OCI-LY7 (cell line): Measurements from ENCODE around the gene CNTN6. TPM values are rescaled to one million over a fixed set of nuclear protein-coding genes. Genes with fewer than 3 reads are reported as not detected.

Experiments used
- BruUV-seq: library from RNA; stranded (reverse); fragments of 400-500 nt; replicated peaks from 2 replicates; lab custom pipeline; 2021; lab: Mats Ljungman, UMichigan
- CTCF ChIA-PET: fragments of 300-600 bp; sonication (Branson Sonifier 250); formaldehyde crosslinking; loops from one replicate; lab custom pipeline; 2022; ENCODE audit warnings: antibody characterized with exemption; ENCODE audit not compliant: unreplicated experiment; lab: Charles Lee
- POLR2A ChIA-PET: fragments of 300-600 bp; sonication (Branson Sonifier 250); formaldehyde crosslinking; loops from one replicate; lab custom pipeline; 2022; ENCODE audit warnings: antibody characterized with exemption; lab: Charles Lee
- DNase-seq: peaks from one replicate; pipeline ENCODE4 v3.0.0-alpha.2; 2015; ENCODE audit warnings: low spot score
- H2AFZ ChIP-seq: fragments of 200-600 bp; sonication (generic), shearing (Covaris generic); 2 replicates; pipeline ENCODE4 v1.6.1; 2014; ENCODE audit warnings: mild to moderate bottlenecking, antibody characterized with exemption, low read length, moderate library complexity
- H3K27ac ChIP-seq: fragments of 200-600 bp; sonication (generic); 2 replicates; pipeline ENCODE4 v1.5.1; 2014; ENCODE audit warnings: mixed run types, low read depth, mild to moderate bottlenecking, moderate library complexity, low read length, inconsistent platforms; ENCODE audit not compliant: poor library complexity, severe bottlenecking
- H3K36me3 ChIP-seq: fragments of 200-600 bp; sonication (generic); 2 replicates; pipeline ENCODE4 v1.6.1; 2014; ENCODE audit warnings: mild to moderate bottlenecking, antibody characterized with exemption, low read length, moderate library complexity, mixed read lengths; ENCODE audit not compliant: insufficient read depth
- H3K4me1 ChIP-seq: fragments of 200-600 bp; sonication (generic); 2 replicates; pipeline ENCODE4 v1.5.1; 2014; ENCODE audit warnings: mild to moderate bottlenecking, low read length; ENCODE audit not compliant: insufficient read depth, poor library complexity, severe bottlenecking
- H3K4me2 ChIP-seq: fragments of 200-600 bp; sonication (generic); 2 replicates; pipeline ENCODE4 v1.6.1; 2014; ENCODE audit warnings: mild to moderate bottlenecking, low read length
- H3K4me3 ChIP-seq: fragments of 200-600 bp; sonication (generic); 2 replicates; pipeline ENCODE4 v1.5.1; 2014; ENCODE audit warnings: mild to moderate bottlenecking, low read depth, low read length; ENCODE audit not compliant: poor library complexity, severe bottlenecking
- H3K79me2 ChIP-seq: fragments of 200-600 bp; sonication (generic); 2 replicates; pipeline ENCODE4 v1.6.1; 2016; ENCODE audit warnings: low read depth, mild to moderate bottlenecking, low read length, moderate library complexity, mixed read lengths; ENCODE audit not compliant: insufficient read depth
- H3K9me2 ChIP-seq: fragments of 200-600 bp; sonication (generic); 2 replicates; pipeline ENCODE4 v1.6.1; 2016; ENCODE audit warnings: mild to moderate bottlenecking, low read length, mixed read lengths; ENCODE audit not compliant: insufficient read depth
- H3K9me3 ChIP-seq: fragments of 200-600 bp; sonication (generic); 2 replicates; pipeline ENCODE4 v1.6.1; 2014; ENCODE audit warnings: mild to moderate bottlenecking, mixed run types, low read length, mixed read lengths
- H4K20me1 ChIP-seq: fragments of 200-600 bp; sonication (generic); 2 replicates; pipeline ENCODE4 v1.6.1; 2014; ENCODE audit warnings: mild to moderate bottlenecking, antibody characterized with exemption, low read length, moderate library complexity, mixed read lengths; ENCODE audit not compliant: insufficient read depth
- EZH2phosphoT487 ChIP-seq: fragments of 200-600 bp; sonication (generic); IDR thresholded peaks from 2 replicates; pipeline ENCODE4 v1.6.1; 2018; ENCODE audit warnings: low read depth, borderline replicate concordance, mild to moderate bottlenecking, mixed run types, antibody characterized with exemption, low read length, moderate library complexity, mixed read lengths
- intact Hi-C: fragments of 100-400 bp; cut with micrococcal nuclease; formaldehyde crosslinking; loops from one replicate; pipeline ENCODE4 v1.10.0; 2022; ENCODE audit not compliant: unreplicated experiment
- total RNA-seq, 2 experiments: library from RNA; depleted of rRNA in 1 of 2; stranded (reverse); fragments of >200 nt in 1 of 2; shearing (Covaris generic) in 1 of 2; gene quantifications; 2 replicates each; pipeline ENCODE4 v1.2.3, GENCODE V29; 2014 to 2022
- TF ChIP-seq, protein P1 (sequence below): fragments of 200-600 bp; sonication (generic); conservative IDR thresholded peaks from 2 replicates; pipeline ENCODE4 v1.5.1; 2014; ENCODE audit warnings: mild to moderate bottlenecking, antibody characterized with exemption, low read length, moderate library complexity, mixed read lengths

The CNTN6 gene
- total RNA-seq, 2 experiments from 2014 or later, result not detected

DNA sequence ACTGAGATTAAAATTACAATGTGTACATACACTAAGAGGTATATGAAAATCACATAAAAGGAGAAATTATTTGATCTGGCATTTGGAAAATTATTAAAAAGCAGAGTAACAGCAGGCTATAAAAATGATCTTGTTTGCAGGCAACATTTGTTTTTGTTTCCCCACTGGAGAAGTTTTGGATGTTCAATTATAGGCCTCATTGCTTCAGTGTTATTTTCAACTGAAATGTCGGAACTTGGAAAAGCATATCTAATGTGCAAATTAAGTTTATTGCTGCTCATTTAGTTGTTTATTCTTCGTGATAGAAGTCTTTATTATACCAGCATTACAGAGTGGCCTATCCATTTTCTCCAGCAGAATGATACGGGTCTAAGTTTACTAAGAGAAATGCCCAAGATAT, 263.3 kb downstream of the CNTN6 start:
- BruUV-seq, result no TSS peak
- ChIA-PET CTCF (no interaction called here), POLR2A (no interaction called here)

DNA sequence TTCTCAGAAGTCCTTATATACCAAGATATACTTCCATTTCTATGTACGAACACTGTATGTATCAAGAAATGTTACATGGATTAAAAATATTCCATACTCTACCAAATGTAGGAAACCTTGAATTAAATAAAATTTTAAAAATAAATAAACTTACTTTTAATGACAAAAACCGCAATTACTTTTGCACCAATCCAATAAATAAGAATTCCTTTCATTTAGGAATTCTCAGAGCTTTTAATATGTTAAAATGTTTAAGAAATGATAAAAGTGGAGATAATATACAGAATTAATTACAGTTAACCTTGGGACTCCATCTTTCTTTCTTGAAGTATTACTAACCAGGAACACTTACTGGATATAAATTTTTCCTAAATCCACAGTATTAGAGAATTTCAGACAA, 272.7 kb downstream of the CNTN6 start:
- Histone ChIP-seq H3K9me2 (no peaks in the 10 kb centered on the region), H3K27ac (no peak overlapping the region), H3K4me2 (no peak overlapping the region), H3K4me1 (no peaks in the 10 kb centered on the region), H2AFZ (no peak overlapping the region), H3K36me3 (no peaks in the 10 kb centered on the region), H3K4me3 (no peak overlapping the region), H3K79me2 (no peaks in the 10 kb centered on the region), H3K9me3 (no peaks in the 10 kb centered on the region), H4K20me1 (no peaks in the 10 kb centered on the region)
- CTCF ChIA-PET, result no interaction called here
- DNase-seq, result no peak
- TF ChIP-seq, protein P1, sequence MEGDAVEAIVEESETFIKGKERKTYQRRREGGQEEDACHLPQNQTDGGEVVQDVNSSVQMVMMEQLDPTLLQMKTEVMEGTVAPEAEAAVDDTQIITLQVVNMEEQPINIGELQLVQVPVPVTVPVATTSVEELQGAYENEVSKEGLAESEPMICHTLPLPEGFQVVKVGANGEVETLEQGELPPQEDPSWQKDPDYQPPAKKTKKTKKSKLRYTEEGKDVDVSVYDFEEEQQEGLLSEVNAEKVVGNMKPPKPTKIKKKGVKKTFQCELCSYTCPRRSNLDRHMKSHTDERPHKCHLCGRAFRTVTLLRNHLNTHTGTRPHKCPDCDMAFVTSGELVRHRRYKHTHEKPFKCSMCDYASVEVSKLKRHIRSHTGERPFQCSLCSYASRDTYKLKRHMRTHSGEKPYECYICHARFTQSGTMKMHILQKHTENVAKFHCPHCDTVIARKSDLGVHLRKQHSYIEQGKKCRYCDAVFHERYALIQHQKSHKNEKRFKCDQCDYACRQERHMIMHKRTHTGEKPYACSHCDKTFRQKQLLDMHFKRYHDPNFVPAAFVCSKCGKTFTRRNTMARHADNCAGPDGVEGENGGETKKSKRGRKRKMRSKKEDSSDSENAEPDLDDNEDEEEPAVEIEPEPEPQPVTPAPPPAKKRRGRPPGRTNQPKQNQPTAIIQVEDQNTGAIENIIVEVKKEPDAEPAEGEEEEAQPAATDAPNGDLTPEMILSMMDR, result no peak
- no peak for TF ChIP-seq EZH2phosphoT487
- intact Hi-C loops, result no loop called here
- POLR2A ChIA-PET, result interaction anchor here (0.7 kb wide), 1 partner anchor 9 kb away, joined by 3 read pairs; no protein-coding TSS in a partner anchor
- no TSS peak for BruUV-seq

More for the DNA sequence above, 263.3 kb downstream of the CNTN6 start:
- Histone ChIP-seq H3K9me3 (no peaks in the 10 kb centered on the region), H3K4me3 (no peak overlapping the region), H4K20me1 (no peaks in the 10 kb centered on the region), H3K4me2 (no peak overlapping the region), H2AFZ (no peak overlapping the region), H3K27ac (no peak overlapping the region), H3K4me1 (no peaks in the 10 kb centered on the region), H3K9me2 (no peaks in the 10 kb centered on the region), H3K36me3 (no peaks in the 10 kb centered on the region), H3K79me2 (no peaks in the 10 kb centered on the region)
- intact Hi-C loops, result no loop called here
- DNase-seq, result no peak
- no peak for TF ChIP-seq EZH2phosphoT487
- TF ChIP-seq, protein P1, result no peak

DNA sequence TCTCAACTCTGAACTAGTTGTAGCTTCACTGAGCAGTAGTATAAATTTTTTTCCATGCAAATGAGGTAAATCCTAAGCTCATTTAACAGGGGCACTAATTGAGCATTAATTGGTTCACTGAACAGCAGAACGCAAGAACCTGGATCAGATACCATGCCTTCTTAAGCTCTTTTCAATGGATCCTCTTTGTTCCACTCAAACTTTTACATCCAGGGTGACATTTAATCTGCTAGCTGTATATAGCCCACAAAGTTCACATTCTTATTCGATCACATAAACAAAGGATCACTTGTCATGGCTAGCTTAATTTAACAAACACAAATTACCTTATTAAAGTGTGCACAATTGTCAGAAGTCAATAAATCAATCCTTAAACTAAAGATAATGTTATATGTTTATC, 281.6 kb downstream of the CNTN6 start:
- ChIA-PET CTCF (no interaction called here), POLR2A (interaction anchor here (0.7 to 1.4 kb wide), 2 partner anchors 9 to 27 kb away, joined by 3 read pairs; no protein-coding TSS in a partner anchor)
- intact Hi-C loops, result no loop called here
- Histone ChIP-seq H3K79me2 (no peaks in the 10 kb centered on the region), H3K4me2 (no peak overlapping the region), H3K4me1 (no peaks in the 10 kb centered on the region), H4K20me1 (no peaks in the 10 kb centered on the region), H3K9me3 (no peaks in the 10 kb centered on the region), H3K27ac (no peak overlapping the region), H2AFZ (no peak overlapping the region), H3K36me3 (no peaks in the 10 kb centered on the region), H3K9me2 (no peaks in the 10 kb centered on the region), H3K4me3 (no peak overlapping the region)
- TF ChIP-seq, protein P1, result no peak
- no peak for TF ChIP-seq EZH2phosphoT487
- BruUV-seq, result no TSS peak
- DNase-seq, result no peak
